IMR-90 (cell line): Measurements from ENCODE around the gene EAF2. TPM values are rescaled to one million over a fixed set of nuclear protein-coding genes. Genes with fewer than 3 reads are reported as not detected.

Experiments used
- ATAC-seq: fragments of 200-7000 bp; cut with Tn5 transposase; 2 replicates; pipeline ENCODE4 v1.9.1; 2020; ENCODE audit warnings: low read depth, mild to moderate bottlenecking, moderate library complexity
- BruUV-seq: library from RNA; stranded (reverse); fragments of 400-500 nt; replicated peaks from 2 replicates; lab custom pipeline; 2021; lab: Mats Ljungman, UMichigan
- CTCF ChIA-PET: fragments of 300-600 bp; formaldehyde crosslinking; extraction: SDS; loops from one replicate; lab custom pipeline; 2021; ENCODE audit warnings: antibody characterized with exemption; lab: Yijun Ruan, JAX
- POLR2A ChIA-PET: fragments of 300-600 bp; sonication (Branson Sonifier 250); formaldehyde crosslinking; loops from one replicate; lab custom pipeline; 2022; ENCODE audit warnings: antibody characterized with exemption; ENCODE audit not compliant: unreplicated experiment; lab: Charles Lee
- DNase-seq: peaks from one replicate; pipeline ENCODE4 v3.0.0; 2013
- H2AFZ ChIP-seq: replicated peaks from 2 replicates; pipeline ENCODE3; 2013; ENCODE audit warnings: low read length, mild to moderate bottlenecking; ENCODE audit not compliant: poor library complexity
- H2AK5ac ChIP-seq: 2 replicates; pipeline ENCODE4 v1.6.1; 2013; ENCODE audit warnings: low read depth, low read length, inconsistent platforms
- H2AK9ac ChIP-seq: replicated peaks from 2 replicates; pipeline ENCODE3; 2013; ENCODE audit warnings: mild to moderate bottlenecking, low read depth, low read length, moderate library complexity; ENCODE audit not compliant: poor library complexity
- H2BK120ac ChIP-seq: 2 replicates; pipeline ENCODE4 v1.6.1; 2013; ENCODE audit warnings: low read depth, low read length, inconsistent platforms
- H2BK15ac ChIP-seq: 3 replicates; pipeline ENCODE4 v1.6.1; 2013; ENCODE audit warnings: low read depth, low read length, inconsistent platforms
- H2BK20ac ChIP-seq: 2 replicates; pipeline ENCODE4 v1.6.1; 2013; ENCODE audit warnings: low read depth, mild to moderate bottlenecking, inconsistent platforms, low read length, moderate library complexity
- H2BK5ac ChIP-seq: 2 replicates; pipeline ENCODE4 v1.6.1; 2013; ENCODE audit warnings: mild to moderate bottlenecking, low read depth, low read length, inconsistent platforms; ENCODE audit not compliant: poor library complexity, severe bottlenecking
- H3K14ac ChIP-seq: replicated peaks from 2 replicates; pipeline ENCODE4 v1.6.1; 2013; ENCODE audit warnings: low read depth, low read length, inconsistent platforms
- H3K18ac ChIP-seq: 2 replicates; pipeline ENCODE4 v1.6.1; 2013; ENCODE audit warnings: low read depth, low read length, control low read depth
- H3K23ac ChIP-seq: 2 replicates; pipeline ENCODE4 v1.6.1; 2013; ENCODE audit warnings: low read depth, low read length, inconsistent platforms
- H3K27ac ChIP-seq: 2 replicates; pipeline ENCODE4 v1.5.1; 2013; ENCODE audit warnings: mild to moderate bottlenecking, control low read depth, low read length; ENCODE audit not compliant: insufficient read depth
- H3K27me3 ChIP-seq: 2 replicates; pipeline ENCODE4 v1.6.1; 2013; ENCODE audit warnings: low read length; ENCODE audit not compliant: control insufficient read depth, insufficient read depth
- H3K36me3 ChIP-seq: 2 replicates; pipeline ENCODE4 v1.6.1; 2013; ENCODE audit warnings: low read length, mixed read lengths; ENCODE audit not compliant: control insufficient read depth, insufficient read depth
- H3K4ac ChIP-seq: 2 replicates; pipeline ENCODE4 v1.6.1; 2013; ENCODE audit warnings: low read depth, low read length, inconsistent platforms
- H3K4me1 ChIP-seq: 2 replicates; pipeline ENCODE4 v1.6.1; 2013; ENCODE audit warnings: low read length, mixed read lengths; ENCODE audit not compliant: control insufficient read depth, insufficient read depth
- H3K4me2 ChIP-seq: 2 replicates; pipeline ENCODE4 v1.6.1; 2013; ENCODE audit warnings: low read depth, mild to moderate bottlenecking, control low read depth, low read length, moderate library complexity
- H3K4me3 ChIP-seq: 2 replicates; pipeline ENCODE4 v1.5.1; 2013; ENCODE audit warnings: low read depth, mild to moderate bottlenecking, control low read depth, low read length, moderate library complexity; ENCODE audit not compliant: insufficient read depth
- H3K56ac ChIP-seq: 2 replicates; pipeline ENCODE4 v1.6.1; 2013; ENCODE audit warnings: low read length, inconsistent platforms; ENCODE audit not compliant: insufficient read depth; ENCODE audit errors: extremely low read depth
- H3K79me1 ChIP-seq, 2 experiments: 2 replicates each; pipeline ENCODE4 v1.6.1; 2013; ENCODE audit warnings: low read length in 2 of 2, inconsistent platforms in 1 of 2, low read depth in 1 of 2
- H3K9ac ChIP-seq: 2 replicates; pipeline ENCODE4 v1.6.1; 2013; ENCODE audit warnings: low read depth, low read length, control low read depth
- H3K9me1 ChIP-seq: 2 replicates; pipeline ENCODE4 v1.6.1; 2013; ENCODE audit warnings: low read length, inconsistent platforms; ENCODE audit not compliant: insufficient read depth
- H3K9me3 ChIP-seq: 2 replicates; pipeline ENCODE4 v1.6.1; 2013; ENCODE audit warnings: low read length; ENCODE audit not compliant: control insufficient read depth, insufficient read depth
- H4K20me1 ChIP-seq: 2 replicates; pipeline ENCODE4 v1.6.1; 2013; ENCODE audit warnings: low read length, inconsistent platforms; ENCODE audit not compliant: insufficient read depth
- H4K5ac ChIP-seq: 2 replicates; pipeline ENCODE4 v1.6.1; 2013; ENCODE audit warnings: mild to moderate bottlenecking, low read depth, low read length, control low read depth
- H4K8ac ChIP-seq, 2 experiments: 2 replicates each; pipeline ENCODE4 v1.6.1; 2013; ENCODE audit warnings: low read depth in 2 of 2, low read length in 2 of 2, control low read depth in 1 of 2, inconsistent platforms in 1 of 2
- H4K91ac ChIP-seq: 2 replicates; pipeline ENCODE4 v1.6.1; 2013; ENCODE audit warnings: low read depth, low read length, inconsistent platforms; ENCODE audit not compliant: insufficient read depth
- CHD1 ChIP-seq: IDR thresholded peaks from 2 replicates; pipeline ENCODE4 v1.6.1; 2012; ENCODE audit warnings: low read depth, low read length, improper control_type of control experiment
- CTCF ChIP-seq: conservative IDR thresholded peaks from 2 replicates; pipeline ENCODE4 v1.5.1; 2012; ENCODE audit warnings: mild to moderate bottlenecking, low read depth, low read length, improper control_type of control experiment
- RAD21 ChIP-seq: IDR thresholded peaks from 2 replicates; pipeline ENCODE4 v1.6.1; 2012; ENCODE audit warnings: low read length, improper control_type of control experiment
- WGBS, 2 experiments: methylation state at CpG; one replicate each; pipeline versions ENCODE4 v1.1.5 to v1.1.7; 2013; ENCODE audit warnings: missing lambda C conversion rate in 2 of 2; ENCODE audit not compliant: insufficient read length in 1 of 2; ENCODE audit errors: extremely low coverage in 2 of 2; 5-methylcytosine and 5-hydroxymethylcytosine counted together
- dilution Hi-C: fragments of 300-500 bp; cut with HindIII; formaldehyde crosslinking; loops from one replicate; pipeline ENCODE4 v1.14.3; 2018; ENCODE audit warnings: low sequenced_read_pairs; ENCODE audit not compliant: unreplicated experiment
- in situ Hi-C: fragments of 300-500 bp; cut with MboI; formaldehyde crosslinking; loops from 3 replicates; pipeline ENCODE4 v1.14.3; 2019; ENCODE audit warnings: low sequenced_read_pairs, inconsistent platforms, mixed read lengths
- intact Hi-C: fragments of 100-400 bp; cut with micrococcal nuclease; formaldehyde crosslinking; loops from 2 replicates; pipeline ENCODE4 v1.10.0; 2022
- polyA plus RNA-seq, 3 experiments: library from polyadenylated mRNA; depleted of rRNA; stranded (reverse); fragments of >200 nt; gene quantifications; 2 replicates each; pipeline ENCODE4 v1.2.3, GENCODE V29; 2012; ENCODE audit warnings: low replicate concordance in 1 of 3
- total RNA-seq: library from RNA; depleted of rRNA; stranded (reverse); fragments of >200 nt; gene quantifications from 2 replicates; pipeline ENCODE4 v1.2.3, GENCODE V29; 2012

Gene EAF2
- total and polyA plus RNA-seq, 2 of the 4 experiments (the other 2 are of a cell fraction): 2.2 to 2.3 TPM

DNA sequence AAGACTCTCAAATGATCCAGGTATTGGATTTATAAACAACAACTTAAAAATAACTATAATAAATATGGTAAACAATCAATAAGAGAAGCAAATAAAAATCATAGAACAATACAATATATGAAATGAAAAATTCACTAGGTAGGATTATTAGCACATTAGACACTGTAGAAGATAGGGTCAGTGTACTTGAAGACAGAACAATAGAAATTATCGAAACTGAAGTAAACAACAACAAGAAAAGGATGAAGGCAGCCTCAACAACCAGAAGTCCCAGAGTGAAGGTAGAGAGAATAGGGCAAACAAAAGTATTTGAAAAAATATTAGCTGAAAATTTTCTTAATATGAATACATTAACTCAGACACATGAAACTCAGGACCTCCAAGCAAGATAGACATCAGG lies 12.0 kb upstream of the EAF2 start:
- Histone ChIP-seq H2BK15ac (no peak overlapping the region), H3K27ac (no peak overlapping the region), H4K20me1 (no peaks in the 10 kb centered on the region; the same call in 1 of the 2 replicates), H4K8ac (no peak overlapping the region), H3K9me3 (peaks cover 2% of the 10 kb centered on the region), H2AK9ac (no peak overlapping the region), H4K91ac (no peak overlapping the region), H2AK5ac (no peak overlapping the region), H3K79me1 (peaks cover 13 to 14% of the 10 kb centered on the region in 2 experiments; a peak in 3 of 4 replicates), H3K18ac (no peak overlapping the region), H2BK20ac (no peak overlapping the region), H3K4ac (no peak overlapping the region), H3K4me3 (no peak overlapping the region), H3K4me2 (no peak overlapping the region), H3K9ac (no peak overlapping the region), H3K36me3 (peaks cover 12% of the 10 kb centered on the region), H4K5ac (no peak overlapping the region), H3K23ac (no peak overlapping the region), H2AFZ (no peak overlapping the region), H2BK120ac (no peak overlapping the region), H3K4me1 (no peaks in the 10 kb centered on the region; the same call in 1 of the 2 replicates), H2BK5ac (no peak overlapping the region), H3K27me3 (no peaks in the 10 kb centered on the region), H3K14ac (no peak overlapping the region), H3K9me1 (no peaks in the 10 kb centered on the region), H3K56ac (no peak overlapping the region)
- intact Hi-C loops: no loop called here
- DNase-seq (no peak), ATAC-seq (no peak)
- dilution Hi-C loops: no loop called here
- no CpG with 5 or more reads among the region's 1 CpG for WGBS, 2 experiments
- TF ChIP-seq RAD21 (no peak), CTCF (no peak), CHD1 (no peak)
- ChIA-PET POLR2A (no interaction called here), CTCF (no interaction called here)
- in situ Hi-C loops: no loop called here
- no TSS peak for BruUV-seq
